ENCODE measurements around the gene EGLN1. TPM values are rescaled to one million over a fixed set of nuclear protein-coding genes. Genes with fewer than 3 reads are reported as not detected.

EGLN1 gene
- total RNA-seq, 2 donors from 2014 or later = 36.6 to 79.1 TPM

DNA sequence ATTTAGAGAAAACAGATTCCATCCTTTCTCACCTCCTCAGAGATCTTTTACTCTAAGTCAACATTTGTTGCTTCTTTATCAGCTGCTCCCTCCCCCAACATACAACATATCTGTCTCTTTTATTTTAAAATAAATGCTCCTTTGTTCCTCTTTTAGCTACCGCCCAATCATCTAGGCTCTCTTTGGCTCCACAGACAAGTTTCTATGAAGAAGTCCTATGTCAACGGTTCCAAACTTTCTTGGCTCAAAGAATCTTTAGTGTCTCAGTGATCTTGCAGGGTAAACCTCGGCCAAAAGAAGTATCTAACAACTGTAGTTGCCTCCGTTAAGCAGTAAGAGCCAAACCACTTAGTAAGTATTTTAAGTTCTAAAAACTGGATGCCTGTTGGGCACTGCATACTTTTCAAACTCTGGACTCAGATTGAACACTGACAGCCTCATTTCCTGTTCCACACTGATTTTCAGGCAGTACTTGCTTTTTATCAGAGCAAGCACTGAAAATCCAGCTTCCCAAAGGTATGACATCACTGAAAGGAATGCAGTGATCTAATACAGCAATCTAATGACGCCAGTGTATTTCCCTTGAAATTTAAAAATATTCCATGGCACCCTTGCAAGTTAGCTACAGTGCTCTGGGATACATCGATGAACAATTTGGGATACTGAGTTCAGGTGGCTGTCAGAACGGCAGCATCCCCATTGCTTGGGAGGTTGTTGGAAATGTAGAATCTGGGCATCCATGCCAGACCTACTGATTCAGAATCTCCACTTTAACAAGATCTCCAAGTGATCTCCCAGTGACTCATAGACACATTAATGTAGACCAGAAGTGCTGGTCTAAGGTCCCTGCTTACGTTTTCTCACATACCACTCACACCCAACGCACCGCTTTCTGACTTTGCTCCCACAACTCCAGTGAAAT, 26.8 kb downstream of the EGLN1 start:
- DNase-seq = no peak
- peak overlapping the region; percentile 47 for H3K27ac ChIP-seq
- H3K9ac ChIP-seq (ENCODE audit: low read depth in 2 of 2, low read length in 2 of 2) = no peak overlapping the region
- TF ChIP-seq, protein P1, sequence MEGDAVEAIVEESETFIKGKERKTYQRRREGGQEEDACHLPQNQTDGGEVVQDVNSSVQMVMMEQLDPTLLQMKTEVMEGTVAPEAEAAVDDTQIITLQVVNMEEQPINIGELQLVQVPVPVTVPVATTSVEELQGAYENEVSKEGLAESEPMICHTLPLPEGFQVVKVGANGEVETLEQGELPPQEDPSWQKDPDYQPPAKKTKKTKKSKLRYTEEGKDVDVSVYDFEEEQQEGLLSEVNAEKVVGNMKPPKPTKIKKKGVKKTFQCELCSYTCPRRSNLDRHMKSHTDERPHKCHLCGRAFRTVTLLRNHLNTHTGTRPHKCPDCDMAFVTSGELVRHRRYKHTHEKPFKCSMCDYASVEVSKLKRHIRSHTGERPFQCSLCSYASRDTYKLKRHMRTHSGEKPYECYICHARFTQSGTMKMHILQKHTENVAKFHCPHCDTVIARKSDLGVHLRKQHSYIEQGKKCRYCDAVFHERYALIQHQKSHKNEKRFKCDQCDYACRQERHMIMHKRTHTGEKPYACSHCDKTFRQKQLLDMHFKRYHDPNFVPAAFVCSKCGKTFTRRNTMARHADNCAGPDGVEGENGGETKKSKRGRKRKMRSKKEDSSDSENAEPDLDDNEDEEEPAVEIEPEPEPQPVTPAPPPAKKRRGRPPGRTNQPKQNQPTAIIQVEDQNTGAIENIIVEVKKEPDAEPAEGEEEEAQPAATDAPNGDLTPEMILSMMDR (IDR thresholded peaks at IDR 0.05) = no peak
- intact Hi-C loops (cut with DNase I) = no loop called here
- peaks cover 7% of the 10 kb centered on the region for H3K4me1 ChIP-seq
- no peaks in the 10 kb centered on the region for H3K9me3 ChIP-seq
- no peaks in the 10 kb centered on the region for H3K27me3 ChIP-seq
- H3K36me3 ChIP-seq = no peaks in the 10 kb centered on the region
- H3K4me3 ChIP-seq = no peak overlapping the region

- Histone ChIP-seq H3K9ac (ENCODE audit: low read depth in 2 of 2, low read length in 2 of 2) (no peak overlapping the region), H3K4me3 (no peak overlapping the region), H3K27ac (no peak overlapping the region), H3K4me1 (peaks cover 7% of the 10 kb centered on the region), H3K27me3 (no peaks in the 10 kb centered on the region), H3K9me3 (no peaks in the 10 kb centered on the region), H3K36me3 (no peaks in the 10 kb centered on the region)
- DNase-seq = no peak
- TF ChIP-seq, protein P1 (IDR thresholded peaks at IDR 0.05) = no peak
- intact Hi-C loops (cut with DNase I) = no loop called here
These were observed 28.4 kb downstream of the EGLN1 start for GRCh38 chr1:231393668-231394067.

- no peak overlapping the region for H3K9ac ChIP-seq (ENCODE audit: low read depth in 2 of 2, low read length in 2 of 2)
- no peak overlapping the region for H3K4me3 ChIP-seq
- no peaks in the 10 kb centered on the region for H3K9me3 ChIP-seq
- peaks cover 7% of the 10 kb centered on the region for H3K4me1 ChIP-seq
- no peak overlapping the region for H3K27ac ChIP-seq
- no peak for DNase-seq
- intact Hi-C loops (cut with DNase I) = no loop called here
- no peaks in the 10 kb centered on the region for H3K36me3 ChIP-seq
- TF ChIP-seq, protein P1 (IDR thresholded peaks at IDR 0.05) = no peak
- H3K27me3 ChIP-seq = no peaks in the 10 kb centered on the region
These were observed 29.5 kb downstream of the EGLN1 start for GRCh38 chr1:231392389-231393131.

DNA sequence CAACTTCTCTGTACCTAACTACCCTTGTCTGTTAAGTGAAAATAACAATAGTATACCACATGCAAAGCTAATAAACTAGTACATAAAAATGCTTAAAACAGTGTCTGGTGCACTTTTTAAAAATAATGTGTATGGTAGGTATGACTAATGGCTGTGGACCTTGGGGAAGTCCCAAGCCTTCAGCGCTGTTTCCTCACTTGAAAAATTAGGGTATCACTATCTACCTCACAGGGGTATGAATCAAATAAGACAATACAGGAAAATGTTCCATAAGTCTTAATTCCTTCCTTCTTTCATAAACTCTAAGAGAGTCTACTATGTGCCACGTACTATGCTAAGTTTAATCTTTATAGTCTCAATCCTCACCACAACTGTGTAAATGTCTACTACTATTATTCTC, 32.0 kb downstream of the EGLN1 start:
- Histone ChIP-seq H3K9ac (ENCODE audit: low read depth in 2 of 2, low read length in 2 of 2) (no peak overlapping the region), H3K36me3 (no peaks in the 10 kb centered on the region), H3K9me3 (no peaks in the 10 kb centered on the region), H3K4me1 (peaks cover 5% of the 10 kb centered on the region), H3K27me3 (no peaks in the 10 kb centered on the region), H3K27ac (no peak overlapping the region), H3K4me3 (no peak overlapping the region)
- TF ChIP-seq, protein P1 (IDR thresholded peaks at IDR 0.05) = no peak
- DNase-seq = no peak
- intact Hi-C loops (cut with DNase I) = no loop called here

- H3K4me3 ChIP-seq = no peak overlapping the region
- DNase-seq = no peak
- intact Hi-C loops (cut with DNase I) = no loop called here
- TF ChIP-seq, protein P1 (IDR thresholded peaks at IDR 0.05) = no peak
- H3K4me1 ChIP-seq = no peaks in the 10 kb centered on the region
- H3K27me3 ChIP-seq = no peaks in the 10 kb centered on the region
- no peaks in the 10 kb centered on the region for H3K36me3 ChIP-seq
- H3K9ac ChIP-seq (ENCODE audit: low read depth in 2 of 2, low read length in 2 of 2) = no peak overlapping the region
- H3K27ac ChIP-seq = no peak overlapping the region
- no peaks in the 10 kb centered on the region for H3K9me3 ChIP-seq
These were observed 34.1 kb downstream of the EGLN1 start for GRCh38 chr1:231387770-231388669.
